ENCODE data around the gene ESR2.
"Not testable (repeated sequence)": the region's sequence is repeated elsewhere in the genome, so short reads cannot be mapped to it uniquely, and the experiment has no call there.

The ESR2 gene

DNA sequence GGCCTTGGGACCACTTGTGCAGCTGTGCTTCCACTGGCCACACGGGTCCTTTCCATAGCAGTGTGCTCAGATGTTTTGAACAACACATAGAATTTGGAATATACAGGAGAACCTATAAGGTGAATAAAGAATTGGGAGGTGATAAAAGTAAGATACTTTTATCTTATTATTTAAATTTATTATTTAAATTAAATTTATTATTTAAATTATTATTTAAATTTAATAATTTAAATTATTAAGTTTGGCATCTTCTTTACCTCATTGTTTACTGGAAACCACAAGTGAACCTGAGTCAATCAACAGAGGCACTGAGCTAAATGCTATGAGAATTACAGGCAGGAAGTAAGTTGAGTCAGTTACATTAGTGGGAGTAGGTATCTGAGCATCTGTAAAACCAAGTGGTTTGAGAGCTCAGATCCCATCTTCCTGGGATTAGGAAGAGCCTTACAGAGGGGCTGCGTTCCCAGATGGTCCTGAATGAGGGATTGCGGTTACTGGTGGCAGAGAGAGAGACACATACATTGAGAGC is 103.1 kb downstream of the ESR2 start:
- no peak for DNase-seq (ENCODE audit: low spot score)
- in situ Hi-C loops (cut with MboI; ENCODE audit: low pct_unique_long_range_greater_than_20kb, low sequenced_read_pairs, unreplicated experiment): no loop called here
- TF ChIP-seq, protein P1, sequence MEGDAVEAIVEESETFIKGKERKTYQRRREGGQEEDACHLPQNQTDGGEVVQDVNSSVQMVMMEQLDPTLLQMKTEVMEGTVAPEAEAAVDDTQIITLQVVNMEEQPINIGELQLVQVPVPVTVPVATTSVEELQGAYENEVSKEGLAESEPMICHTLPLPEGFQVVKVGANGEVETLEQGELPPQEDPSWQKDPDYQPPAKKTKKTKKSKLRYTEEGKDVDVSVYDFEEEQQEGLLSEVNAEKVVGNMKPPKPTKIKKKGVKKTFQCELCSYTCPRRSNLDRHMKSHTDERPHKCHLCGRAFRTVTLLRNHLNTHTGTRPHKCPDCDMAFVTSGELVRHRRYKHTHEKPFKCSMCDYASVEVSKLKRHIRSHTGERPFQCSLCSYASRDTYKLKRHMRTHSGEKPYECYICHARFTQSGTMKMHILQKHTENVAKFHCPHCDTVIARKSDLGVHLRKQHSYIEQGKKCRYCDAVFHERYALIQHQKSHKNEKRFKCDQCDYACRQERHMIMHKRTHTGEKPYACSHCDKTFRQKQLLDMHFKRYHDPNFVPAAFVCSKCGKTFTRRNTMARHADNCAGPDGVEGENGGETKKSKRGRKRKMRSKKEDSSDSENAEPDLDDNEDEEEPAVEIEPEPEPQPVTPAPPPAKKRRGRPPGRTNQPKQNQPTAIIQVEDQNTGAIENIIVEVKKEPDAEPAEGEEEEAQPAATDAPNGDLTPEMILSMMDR (IDR thresholded peaks at IDR 0.05; ENCODE audit: extremely low read depth, insufficient read depth, missing control alignments): no peak

- in situ Hi-C loops (cut with MboI; ENCODE audit: low pct_unique_long_range_greater_than_20kb, low sequenced_read_pairs, unreplicated experiment): no loop called here
- TF ChIP-seq, protein P1 (IDR thresholded peaks at IDR 0.05; ENCODE audit: extremely low read depth, insufficient read depth, missing control alignments): no peak
- no peak for DNase-seq (ENCODE audit: low spot score)
These were observed 106.8 kb downstream of the ESR2 start for GRCh38 chr14:64187331-64187730.

DNA sequence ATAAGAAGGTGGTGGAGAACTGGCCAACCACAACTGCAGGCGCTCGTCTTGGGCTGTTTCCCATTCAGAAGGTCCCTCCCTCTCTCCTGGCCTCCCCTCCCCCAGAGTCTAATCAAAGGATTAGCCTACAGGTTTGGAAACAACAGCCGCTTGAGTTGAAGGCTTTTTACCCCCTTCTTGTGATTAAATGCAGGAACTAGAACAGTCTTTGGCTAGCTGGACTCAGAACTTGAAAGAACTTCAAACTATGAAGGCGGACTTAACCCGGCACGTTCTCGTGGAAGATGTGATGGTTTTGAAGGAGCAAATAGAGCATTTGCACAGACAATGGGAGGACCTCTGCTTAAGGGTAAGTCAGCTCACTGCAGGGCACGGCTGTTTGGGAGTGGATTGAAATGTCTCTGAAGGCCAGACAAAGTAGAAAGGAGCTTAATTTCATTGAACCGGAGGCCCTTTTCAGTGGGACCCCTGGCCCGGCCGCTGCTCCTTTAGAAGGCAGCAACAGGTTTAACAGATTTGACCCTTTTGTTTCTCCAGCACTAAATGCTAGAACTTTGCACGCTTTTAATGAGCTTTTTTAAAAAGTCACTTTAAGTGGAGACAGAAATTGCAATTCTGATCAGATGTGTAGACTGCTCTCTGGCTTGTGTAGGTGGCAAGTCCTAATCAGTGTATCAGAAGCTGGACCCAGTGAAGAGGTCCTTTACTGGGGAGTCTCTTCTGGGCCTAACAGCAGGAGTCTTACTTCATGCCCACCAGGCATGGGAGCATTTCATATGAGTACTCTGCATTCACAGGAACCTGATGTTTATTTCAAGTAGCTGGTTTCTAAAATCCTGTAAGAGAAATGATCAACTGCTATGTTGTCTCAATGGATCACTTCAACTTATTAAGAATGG is 107.7 kb downstream of the ESR2 start:
- TF ChIP-seq, protein P1 (IDR thresholded peaks at IDR 0.05; ENCODE audit: extremely low read depth, insufficient read depth, missing control alignments): no peak
- no peak for DNase-seq (ENCODE audit: low spot score)
- in situ Hi-C loops (cut with MboI; ENCODE audit: low pct_unique_long_range_greater_than_20kb, low sequenced_read_pairs, unreplicated experiment): no loop called here

- in situ Hi-C loops (cut with MboI; ENCODE audit: low pct_unique_long_range_greater_than_20kb, low sequenced_read_pairs, unreplicated experiment): no loop called here
These were observed 109.0 kb downstream of the ESR2 start for GRCh38 chr14:64185184-64185583.

DNA sequence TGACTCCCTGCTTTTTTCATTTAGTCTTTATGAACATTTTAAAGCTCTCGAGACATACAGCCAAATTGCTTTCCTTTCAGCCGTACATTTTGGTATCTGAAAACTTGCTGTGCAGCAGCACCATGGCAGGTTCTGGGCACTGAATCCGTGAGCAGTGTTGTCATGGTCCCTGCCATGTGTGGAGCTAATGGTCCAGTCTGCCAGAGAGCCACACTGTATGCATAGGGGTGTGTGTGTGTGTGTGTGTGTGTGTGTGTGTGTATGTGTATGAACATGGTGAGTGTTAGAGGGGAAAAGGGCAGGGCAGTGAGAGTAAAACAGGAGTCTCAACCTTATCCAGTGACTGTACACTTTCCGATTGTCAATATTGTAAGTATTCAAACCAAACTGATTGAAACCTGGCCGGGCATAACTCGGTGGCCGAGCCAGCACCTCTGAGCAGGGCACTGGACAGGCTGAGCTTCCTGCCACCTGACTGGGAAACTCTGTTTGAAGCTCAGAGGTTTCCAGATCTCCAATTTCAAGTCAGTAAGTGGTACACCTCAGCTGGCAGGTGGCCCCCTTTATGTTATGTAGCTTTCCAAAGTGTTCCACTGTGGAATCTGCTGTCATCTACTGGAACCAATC is 110.0 kb downstream of the ESR2 start:
- in situ Hi-C loops (cut with MboI; ENCODE audit: low pct_unique_long_range_greater_than_20kb, low sequenced_read_pairs, unreplicated experiment): no loop called here
- TF ChIP-seq, protein P1 (IDR thresholded peaks at IDR 0.05; ENCODE audit: extremely low read depth, insufficient read depth, missing control alignments): no peak
- DNase-seq (ENCODE audit: low spot score): no peak

More at GRCh38 chr14:64185184-64185583, 109.0 kb downstream of the ESR2 start:
- TF ChIP-seq, protein P1 (IDR thresholded peaks at IDR 0.05; ENCODE audit: extremely low read depth, insufficient read depth, missing control alignments): no peak
- no peak for DNase-seq (ENCODE audit: low spot score)

GRCh38 chr14:64182908-64183307 is 111.3 kb downstream of the ESR2 start:
- DNase-seq (ENCODE audit: low spot score); in situ Hi-C loops (cut with MboI; ENCODE audit: low pct_unique_long_range_greater_than_20kb, low sequenced_read_pairs, unreplicated experiment): not testable (repeated sequence)

GRCh38 chr14:64178814-64179213 is 115.4 kb downstream of the ESR2 start:
- TF ChIP-seq, protein P1 (IDR thresholded peaks at IDR 0.05; ENCODE audit: extremely low read depth, insufficient read depth, missing control alignments): no peak
- in situ Hi-C loops (cut with MboI; ENCODE audit: low pct_unique_long_range_greater_than_20kb, low sequenced_read_pairs, unreplicated experiment): no loop called here

More at GRCh38 chr14:64178814-64179213, 115.4 kb downstream of the ESR2 start:
- no peak for DNase-seq (ENCODE audit: low spot score)
